ENCODE measurements around the gene CAPN14.

CAPN14 gene

GRCh38 chr2:31212659-31213600 lies 4.4 kb downstream of the CAPN14 start:
- TF ChIP-seq CTCF (IDR thresholded peaks at IDR 0.05) (no peak), ZFX (IDR thresholded peaks at IDR 0.05; ENCODE audit: borderline replicate concordance) (no peak)
- no peak overlapping the region for H3K27ac ChIP-seq

DNA sequence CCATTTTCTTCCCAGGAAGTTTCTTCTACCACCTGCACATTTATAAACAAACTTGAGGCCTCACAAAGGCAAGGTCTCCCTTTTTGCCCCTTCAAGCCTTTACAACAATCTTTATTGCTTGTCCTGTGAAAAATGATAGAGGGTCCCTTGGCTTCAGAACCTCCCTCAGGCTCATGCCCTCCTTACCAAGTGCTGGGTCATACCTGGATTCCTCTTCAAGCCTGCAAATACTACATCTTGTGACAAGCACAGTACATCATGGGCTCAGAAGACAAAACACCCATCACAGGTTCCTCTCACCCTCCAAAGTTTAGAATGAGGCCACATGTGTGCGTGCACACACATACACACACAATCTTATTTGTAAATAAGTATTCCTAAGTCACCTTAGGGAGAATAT lies 9.1 kb downstream of the CAPN14 start:
- TF ChIP-seq CTCF (IDR thresholded peaks at IDR 0.05) (no peak), ZFX (IDR thresholded peaks at IDR 0.05; ENCODE audit: borderline replicate concordance) (no peak)
- H3K27ac ChIP-seq = no peak overlapping the region

GRCh38 chr2:31207790-31208189 lies 9.5 kb downstream of the CAPN14 start:
- TF ChIP-seq ZFX (IDR thresholded peaks at IDR 0.05; ENCODE audit: borderline replicate concordance) (no peak), CTCF (IDR thresholded peaks at IDR 0.05) (no peak)
- no peak overlapping the region for H3K27ac ChIP-seq

DNA sequence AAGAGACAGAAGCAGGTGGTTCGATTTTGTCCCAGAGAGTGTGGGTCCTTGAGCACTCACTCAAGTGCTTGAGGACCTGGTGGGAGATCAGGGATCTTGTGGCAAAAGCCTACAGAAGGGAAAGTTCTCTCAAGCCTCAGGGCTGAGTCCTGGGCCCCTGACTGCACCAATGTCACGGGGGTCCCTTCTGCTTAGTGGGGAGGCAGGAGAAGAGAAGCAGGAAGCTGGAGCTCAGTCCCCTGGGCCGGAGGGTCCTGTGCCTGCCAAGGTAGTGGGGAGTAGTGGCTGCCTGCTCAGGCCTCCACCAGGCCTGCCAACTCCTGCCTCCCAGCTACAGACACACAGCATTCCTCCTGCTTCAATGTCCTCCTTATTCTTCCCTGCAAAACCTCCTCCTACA lies 11.7 kb downstream of the CAPN14 start:
- no peak overlapping the region for H3K27ac ChIP-seq
- no peak for TF ChIP-seq CTCF (IDR thresholded peaks at IDR 0.05)
- TF ChIP-seq ZFX (IDR thresholded peaks at IDR 0.05; ENCODE audit: borderline replicate concordance) = no peak

GRCh38 chr2:31205186-31205585 lies 12.1 kb downstream of the CAPN14 start:
- H3K27ac ChIP-seq = no peak overlapping the region
- TF ChIP-seq ZFX (IDR thresholded peaks at IDR 0.05; ENCODE audit: borderline replicate concordance) (no peak), CTCF (IDR thresholded peaks at IDR 0.05) (no peak)

DNA sequence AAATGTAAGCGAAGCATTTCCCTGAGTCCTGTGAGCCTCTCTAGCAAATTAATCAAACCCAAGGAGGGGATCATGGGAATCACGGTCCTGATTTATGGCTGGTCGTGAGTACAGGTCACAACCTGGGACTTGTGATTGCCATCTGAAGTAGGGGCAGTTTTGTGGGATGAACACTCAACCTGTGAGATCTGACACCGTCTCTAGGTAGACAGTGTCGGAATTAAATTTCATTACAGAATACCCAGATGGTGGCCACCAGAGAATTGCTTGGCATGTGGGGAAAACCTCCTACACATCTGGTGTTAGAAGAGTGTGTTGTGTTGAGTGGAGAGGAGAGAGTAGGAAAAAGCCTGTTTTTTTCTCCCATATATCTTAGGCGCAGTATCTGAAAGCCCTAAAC lies 12.5 kb downstream of the CAPN14 start:
- TF ChIP-seq ZFX (IDR thresholded peaks at IDR 0.05; ENCODE audit: borderline replicate concordance) = no peak
- TF ChIP-seq CTCF (IDR thresholded peaks at IDR 0.05) = no peak
- no peak overlapping the region for H3K27ac ChIP-seq

- no peak overlapping the region for H3K27ac ChIP-seq
- no peak for TF ChIP-seq ZFX (IDR thresholded peaks at IDR 0.05; ENCODE audit: borderline replicate concordance)
- TF ChIP-seq CTCF (IDR thresholded peaks at IDR 0.05) = no peak
Measured at GRCh38 chr2:31203916-31204315, 13.4 kb downstream of the CAPN14 start.

Measured in 22Rv1 (cell line).